ENCODE measurements around the gene MSI2.

Gene MSI2

GRCh38 chr17:57653279-57653678 lies 397.0 kb downstream of the MSI2 start:
- TF ChIP-seq ZBTB7A (IDR thresholded peaks at IDR 0.05; ENCODE audit: low read depth), result no peak
- no peak for TF ChIP-seq EP300 (IDR thresholded peaks at IDR 0.05; ENCODE audit: borderline replicate concordance)
- no peak for TF ChIP-seq FOXM1 (IDR thresholded peaks at IDR 0.05; ENCODE audit: borderline replicate concordance, low read depth)
- TF ChIP-seq TEAD4 (IDR thresholded peaks at IDR 0.05), result no peak
- TF ChIP-seq YY1 (IDR thresholded peaks at IDR 0.05; ENCODE audit: low read depth), result no peak
- TF ChIP-seq TCF12 (IDR thresholded peaks at IDR 0.05; ENCODE audit: low read depth), result no peak
- no peak for TF ChIP-seq NFIC (IDR thresholded peaks at IDR 0.05)
- TF ChIP-seq TAF1 (IDR thresholded peaks at IDR 0.05; ENCODE audit: low read depth), result no peak

DNA sequence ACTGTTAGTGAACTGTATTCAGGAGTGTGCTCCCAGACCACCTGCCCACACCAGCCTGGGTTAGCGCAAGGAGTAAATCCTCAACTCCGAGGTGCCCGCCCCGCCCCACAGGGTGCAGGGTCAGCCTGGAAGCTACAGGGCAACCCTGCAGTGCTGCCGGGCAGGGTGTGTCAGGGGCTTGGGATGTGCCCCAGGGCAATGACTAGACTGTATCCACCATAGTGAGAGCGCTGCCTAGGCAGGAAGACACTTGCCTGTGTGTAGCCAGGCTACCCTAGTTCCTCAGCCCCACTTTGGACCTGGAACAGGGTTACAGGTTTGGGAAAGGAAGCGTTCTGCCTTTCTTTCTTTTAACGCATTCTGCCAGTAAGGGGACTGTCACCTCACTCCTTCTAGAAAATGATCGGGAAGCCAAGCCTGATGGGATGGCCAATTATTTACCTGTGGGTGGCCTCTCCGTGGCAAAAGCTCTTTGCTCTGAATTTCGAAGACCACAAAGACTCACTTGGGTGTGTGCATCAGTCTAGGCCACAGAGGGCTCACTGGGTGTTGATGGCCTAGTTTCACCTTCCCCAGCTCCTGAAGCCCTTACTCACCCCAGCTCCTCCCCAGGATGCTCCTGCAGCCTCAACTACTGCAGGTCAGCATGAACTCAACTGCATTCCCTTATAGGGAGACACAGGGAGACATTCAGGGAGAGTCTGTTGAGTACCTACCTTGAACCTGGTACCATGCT lies 397.9 kb downstream of the MSI2 start:
- no peak for TF ChIP-seq TAF1 (IDR thresholded peaks at IDR 0.05; ENCODE audit: low read depth)
- TF ChIP-seq CREB1 (IDR thresholded peaks at IDR 0.05; ENCODE audit: low read depth), result no peak
- TF ChIP-seq RAD21 (IDR thresholded peaks at IDR 0.05; ENCODE audit: low read depth), result no peak
- TF ChIP-seq, protein P1, sequence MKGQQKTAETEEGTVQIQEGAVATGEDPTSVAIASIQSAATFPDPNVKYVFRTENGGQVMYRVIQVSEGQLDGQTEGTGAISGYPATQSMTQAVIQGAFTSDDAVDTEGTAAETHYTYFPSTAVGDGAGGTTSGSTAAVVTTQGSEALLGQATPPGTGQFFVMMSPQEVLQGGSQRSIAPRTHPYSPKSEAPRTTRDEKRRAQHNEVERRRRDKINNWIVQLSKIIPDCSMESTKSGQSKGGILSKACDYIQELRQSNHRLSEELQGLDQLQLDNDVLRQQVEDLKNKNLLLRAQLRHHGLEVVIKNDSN (IDR thresholded peaks at IDR 0.05), result no peak
- no peak for TF ChIP-seq CEBPB (IDR thresholded peaks at IDR 0.05)
- no peak for TF ChIP-seq TCF12 (IDR thresholded peaks at IDR 0.05; ENCODE audit: low read depth)
- TF ChIP-seq TEAD4 (IDR thresholded peaks at IDR 0.05), result no peak
- no peak for TF ChIP-seq FOXM1 (IDR thresholded peaks at IDR 0.05; ENCODE audit: borderline replicate concordance, low read depth)
- TF ChIP-seq, protein P2, sequence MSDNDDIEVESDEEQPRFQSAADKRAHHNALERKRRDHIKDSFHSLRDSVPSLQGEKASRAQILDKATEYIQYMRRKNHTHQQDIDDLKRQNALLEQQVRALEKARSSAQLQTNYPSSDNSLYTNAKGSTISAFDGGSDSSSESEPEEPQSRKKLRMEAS (IDR thresholded peaks at IDR 0.05), result no peak
- no peak for TF ChIP-seq EP300 (IDR thresholded peaks at IDR 0.05; ENCODE audit: borderline replicate concordance)
- TF ChIP-seq EGR1 (IDR thresholded peaks at IDR 0.05), result no peak
- TF ChIP-seq YY1 (IDR thresholded peaks at IDR 0.05; ENCODE audit: low read depth), result no peak

DNA sequence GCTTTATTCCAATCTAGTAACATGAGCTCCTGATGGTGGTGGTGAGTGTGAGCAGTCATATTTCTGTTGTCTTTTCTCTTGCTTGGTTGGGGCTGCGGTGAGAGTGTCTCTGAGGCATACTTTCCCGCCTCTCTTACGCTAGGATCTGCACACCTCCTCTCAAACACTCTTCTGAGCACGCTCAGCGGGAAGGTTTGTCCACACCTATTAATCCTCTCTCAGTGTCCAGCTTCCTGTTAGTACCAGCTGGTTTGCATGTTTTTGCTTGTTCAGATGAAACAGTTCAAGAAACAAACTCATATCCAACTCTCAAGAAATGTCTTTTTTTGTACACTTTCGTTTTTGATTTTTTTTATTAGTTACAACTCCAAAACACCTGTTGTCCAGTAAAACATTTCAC lies 399.2 kb downstream of the MSI2 start:
- no peak for TF ChIP-seq RAD21 (IDR thresholded peaks at IDR 0.05; ENCODE audit: low read depth)
- TF ChIP-seq TAF1 (IDR thresholded peaks at IDR 0.05; ENCODE audit: low read depth), result no peak
- no peak for TF ChIP-seq EP300 (IDR thresholded peaks at IDR 0.05; ENCODE audit: borderline replicate concordance)
- no peak for TF ChIP-seq FOXM1 (IDR thresholded peaks at IDR 0.05; ENCODE audit: borderline replicate concordance, low read depth)
- no peak for TF ChIP-seq TEAD4 (IDR thresholded peaks at IDR 0.05)
- TF ChIP-seq, protein P1 (IDR thresholded peaks at IDR 0.05), result no peak
- TF ChIP-seq TCF12 (IDR thresholded peaks at IDR 0.05; ENCODE audit: low read depth), result no peak
- no peak for TF ChIP-seq EGR1 (IDR thresholded peaks at IDR 0.05)
- no peak for TF ChIP-seq CEBPB (IDR thresholded peaks at IDR 0.05)
- TF ChIP-seq NFIC (IDR thresholded peaks at IDR 0.05), result no peak

GRCh38 chr17:57657211-57657610 lies 400.9 kb downstream of the MSI2 start:
- TF ChIP-seq, protein P1 (IDR thresholded peaks at IDR 0.05), result no peak
- TF ChIP-seq ZBTB7A (IDR thresholded peaks at IDR 0.05; ENCODE audit: low read depth), result no peak
- no peak for TF ChIP-seq YY1 (IDR thresholded peaks at IDR 0.05; ENCODE audit: low read depth)
- TF ChIP-seq, protein P2 (IDR thresholded peaks at IDR 0.05), result no peak
- no peak for TF ChIP-seq CREB1 (IDR thresholded peaks at IDR 0.05; ENCODE audit: low read depth)
- no peak for TF ChIP-seq TEAD4 (IDR thresholded peaks at IDR 0.05)
- TF ChIP-seq TCF12 (IDR thresholded peaks at IDR 0.05; ENCODE audit: low read depth), result no peak

DNA sequence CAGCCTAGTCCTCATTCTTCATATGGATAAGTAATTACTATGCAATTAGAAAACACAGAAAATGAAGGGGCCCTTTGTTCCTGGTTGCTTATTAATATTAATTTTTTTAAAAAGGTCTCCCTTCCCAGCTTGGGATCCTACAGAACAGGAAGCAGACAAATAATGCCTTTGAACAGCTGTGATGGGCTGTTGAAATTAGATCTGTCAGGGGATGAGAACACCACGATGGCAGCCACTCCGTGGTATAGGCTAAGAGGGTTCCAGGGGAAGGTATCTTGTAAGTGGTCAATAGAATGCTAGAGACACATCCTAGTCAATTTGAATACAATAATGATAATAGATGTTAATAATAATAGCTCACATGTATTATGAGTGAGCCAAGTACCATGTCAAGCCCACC lies 405.7 kb downstream of the MSI2 start:
- TF ChIP-seq RAD21 (IDR thresholded peaks at IDR 0.05; ENCODE audit: low read depth) (no peak), YY1 (IDR thresholded peaks at IDR 0.05; ENCODE audit: low read depth) (no peak), NFIC (IDR thresholded peaks at IDR 0.05) (no peak), CREB1 (IDR thresholded peaks at IDR 0.05; ENCODE audit: low read depth) (no peak), EGR1 (IDR thresholded peaks at IDR 0.05) (no peak), TEAD4 (IDR thresholded peaks at IDR 0.05) (no peak)

DNA sequence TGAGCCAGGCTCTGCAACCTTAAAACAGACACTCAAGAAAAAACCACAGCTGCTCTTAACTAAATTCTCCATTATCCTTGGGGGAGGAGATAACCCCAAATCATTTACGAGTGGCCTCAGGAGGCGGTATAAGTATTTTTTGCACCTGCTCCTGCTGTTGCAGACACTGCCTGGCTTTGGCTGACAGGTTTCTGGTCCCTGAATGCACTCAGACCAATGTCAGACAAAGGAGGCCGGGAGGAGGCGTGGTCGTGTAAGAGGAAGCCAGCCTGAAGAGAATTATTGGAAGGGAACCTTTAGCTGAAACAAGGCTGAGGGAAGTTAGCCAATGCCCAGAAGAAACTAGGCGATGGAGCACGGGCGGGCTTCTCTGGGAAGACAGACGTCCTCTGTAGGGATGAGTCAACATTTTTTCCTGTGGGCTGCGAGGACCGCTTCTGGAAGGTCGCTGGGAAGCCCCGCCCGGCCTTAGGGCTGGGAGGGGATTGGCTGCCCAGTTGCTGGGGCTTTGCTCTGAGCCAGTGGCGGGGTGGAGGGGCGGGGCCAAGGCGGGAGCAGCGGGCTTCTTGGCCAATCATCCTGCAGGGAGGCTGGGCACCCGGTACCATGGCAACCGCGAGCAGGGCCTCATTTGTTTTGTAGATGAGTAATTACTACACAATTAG lies 406.5 kb downstream of the MSI2 start:
- TF ChIP-seq TEAD4 (IDR thresholded peaks at IDR 0.05) (no peak), EP300 (IDR thresholded peaks at IDR 0.05; ENCODE audit: borderline replicate concordance) (no peak), TAF1 (IDR thresholded peaks at IDR 0.05; ENCODE audit: low read depth) (no peak), TCF12 (IDR thresholded peaks at IDR 0.05; ENCODE audit: low read depth) (no peak), CEBPB (IDR thresholded peaks at IDR 0.05) (no peak), FOXM1 (IDR thresholded peaks at IDR 0.05; ENCODE audit: borderline replicate concordance, low read depth) (no peak), ZBTB7A (IDR thresholded peaks at IDR 0.05; ENCODE audit: low read depth) (no peak)
- TF ChIP-seq, protein P2 (IDR thresholded peaks at IDR 0.05), result no peak

DNA sequence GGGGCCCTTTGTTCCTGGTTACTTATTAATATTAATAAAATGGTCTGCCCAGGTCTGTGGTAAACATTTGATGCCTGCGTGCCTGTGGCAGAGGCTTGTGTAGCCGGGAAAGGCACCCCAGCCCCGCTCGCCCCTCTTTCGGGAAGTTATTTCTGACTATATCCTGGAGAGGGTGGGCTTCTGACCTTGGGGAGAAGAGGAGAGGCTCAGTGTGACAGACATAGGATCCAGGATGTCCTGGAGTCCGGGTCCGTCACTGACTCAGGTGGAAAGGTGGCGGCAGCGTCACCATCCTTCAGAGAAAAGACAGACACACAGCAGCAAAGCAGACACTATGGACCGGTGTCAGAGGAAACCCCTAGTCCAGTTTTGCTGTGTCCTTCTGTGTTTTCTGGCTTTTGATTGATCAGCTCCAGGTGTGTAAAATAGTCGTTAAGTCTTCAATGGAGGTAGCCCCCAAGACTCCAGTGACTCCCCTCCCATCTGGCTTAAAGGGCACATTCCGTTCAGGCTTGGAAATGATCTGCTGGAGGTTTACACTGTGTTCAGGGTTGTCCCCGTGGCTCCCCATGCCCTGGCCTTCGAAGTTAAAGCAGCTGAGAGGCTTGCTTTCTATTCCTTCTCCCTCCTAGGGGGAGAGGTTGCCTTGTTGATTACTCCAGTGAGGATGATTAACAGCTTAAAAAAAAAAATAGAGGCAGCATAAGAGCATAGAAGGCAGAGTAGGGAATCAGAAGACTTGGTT lies 407.2 kb downstream of the MSI2 start:
- TF ChIP-seq YY1 (IDR thresholded peaks at IDR 0.05; ENCODE audit: low read depth) (no peak), ZBTB7A (IDR thresholded peaks at IDR 0.05; ENCODE audit: low read depth) (no peak), EP300 (IDR thresholded peaks at IDR 0.05; ENCODE audit: borderline replicate concordance) (no peak), CEBPB (IDR thresholded peaks at IDR 0.05) (no peak), RAD21 (IDR thresholded peaks at IDR 0.05; ENCODE audit: low read depth) (no peak), TCF12 (IDR thresholded peaks at IDR 0.05; ENCODE audit: low read depth) (no peak), CREB1 (IDR thresholded peaks at IDR 0.05; ENCODE audit: low read depth) (no peak), TEAD4 (IDR thresholded peaks at IDR 0.05) (no peak), TAF1 (IDR thresholded peaks at IDR 0.05; ENCODE audit: low read depth) (no peak), FOXM1 (IDR thresholded peaks at IDR 0.05; ENCODE audit: borderline replicate concordance, low read depth) (no peak), EGR1 (IDR thresholded peaks at IDR 0.05) (no peak), REST (IDR thresholded peaks at IDR 0.05; ENCODE audit: low read depth) (no peak), NFIC (IDR thresholded peaks at IDR 0.05) (no peak)
- TF ChIP-seq, protein P1 (IDR thresholded peaks at IDR 0.05), result no peak
- TF ChIP-seq, protein P2 (IDR thresholded peaks at IDR 0.05), result no peak

Data from Ishikawa (cell line).